Hindlimb muscle (tissue), 1 donor: ENCODE data around the gene GRIA1. TPM values are rescaled to one million over a fixed set of nuclear protein-coding genes. Genes with fewer than 3 reads are reported as not detected.
"Not testable (repeated sequence)": the region's sequence is repeated elsewhere in the genome, so short reads cannot be mapped to it uniquely, and the experiment has no call there.

ENCODE experiments used
- DNase-seq: peaks from one replicate; pipeline ENCODE4 v3.0.0-alpha.2; 2013
- polyA plus RNA-seq: library from polyadenylated mRNA; unstranded; fragments of 120-200 nt; gene quantifications from one replicate; pipeline ENCODE4 v1.2.1, GENCODE V29; 2013; ENCODE audit not compliant: insufficient read length

The GRIA1 gene
- polyA plus RNA-seq, 1 donor, result 0.28 TPM

GRCh38 chr5:153661897-153662296 lies 171.4 kb downstream of the GRIA1 start:
- DNase-seq, result no peak

DNA sequence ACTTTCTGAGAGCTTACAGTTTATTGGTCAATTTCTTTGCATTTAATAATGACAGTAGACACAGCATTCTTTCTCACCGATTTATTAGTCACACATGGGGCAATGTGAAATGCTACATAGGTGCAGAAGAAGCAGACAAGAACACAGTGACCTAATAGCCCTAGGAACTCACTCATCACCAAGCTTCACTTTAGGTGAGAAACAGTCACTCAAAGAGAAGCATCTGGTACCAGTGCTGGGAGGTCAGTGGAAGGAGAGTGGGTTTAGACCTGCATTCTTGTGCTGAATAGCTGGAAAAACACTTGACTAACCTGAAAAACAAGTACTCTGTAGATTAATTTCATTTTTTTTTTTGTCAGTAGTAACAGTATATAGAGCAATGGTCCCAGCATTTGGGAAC lies 179.6 kb downstream of the GRIA1 start:
- no peak for DNase-seq

DNA sequence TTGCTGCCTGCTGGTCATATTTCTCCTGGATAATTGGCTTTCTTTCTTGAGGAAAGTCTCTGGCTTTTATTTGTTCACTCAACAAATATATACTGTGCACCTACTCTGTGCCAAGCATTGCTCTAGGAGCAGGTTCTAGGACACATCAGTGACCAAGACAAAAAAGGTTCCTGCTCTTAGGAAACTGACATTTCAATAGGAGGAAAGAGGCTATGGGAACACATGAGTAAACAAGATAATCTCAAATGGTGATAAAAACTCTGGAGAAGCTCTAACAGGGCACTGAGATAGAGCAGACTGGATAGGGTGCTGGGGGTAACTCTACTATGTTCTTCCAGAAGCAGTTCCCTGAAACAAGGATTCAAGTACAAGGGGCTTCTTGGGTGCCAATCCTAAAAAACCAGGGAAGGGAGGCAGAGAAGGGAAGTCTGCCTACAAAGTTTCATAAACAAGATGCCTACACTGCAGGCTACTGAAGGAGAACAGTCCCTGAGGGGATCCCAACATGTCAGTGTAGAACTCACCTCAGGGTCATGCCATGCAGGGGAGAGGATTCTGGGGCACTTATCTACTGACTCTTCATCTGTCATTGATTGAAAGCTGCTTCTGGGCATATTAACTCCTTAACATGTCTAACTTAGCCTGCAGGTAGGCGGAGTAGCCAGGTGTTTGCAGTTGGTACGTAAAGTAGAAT lies 181.3 kb downstream of the GRIA1 start:
- DNase-seq, result no peak

DNA sequence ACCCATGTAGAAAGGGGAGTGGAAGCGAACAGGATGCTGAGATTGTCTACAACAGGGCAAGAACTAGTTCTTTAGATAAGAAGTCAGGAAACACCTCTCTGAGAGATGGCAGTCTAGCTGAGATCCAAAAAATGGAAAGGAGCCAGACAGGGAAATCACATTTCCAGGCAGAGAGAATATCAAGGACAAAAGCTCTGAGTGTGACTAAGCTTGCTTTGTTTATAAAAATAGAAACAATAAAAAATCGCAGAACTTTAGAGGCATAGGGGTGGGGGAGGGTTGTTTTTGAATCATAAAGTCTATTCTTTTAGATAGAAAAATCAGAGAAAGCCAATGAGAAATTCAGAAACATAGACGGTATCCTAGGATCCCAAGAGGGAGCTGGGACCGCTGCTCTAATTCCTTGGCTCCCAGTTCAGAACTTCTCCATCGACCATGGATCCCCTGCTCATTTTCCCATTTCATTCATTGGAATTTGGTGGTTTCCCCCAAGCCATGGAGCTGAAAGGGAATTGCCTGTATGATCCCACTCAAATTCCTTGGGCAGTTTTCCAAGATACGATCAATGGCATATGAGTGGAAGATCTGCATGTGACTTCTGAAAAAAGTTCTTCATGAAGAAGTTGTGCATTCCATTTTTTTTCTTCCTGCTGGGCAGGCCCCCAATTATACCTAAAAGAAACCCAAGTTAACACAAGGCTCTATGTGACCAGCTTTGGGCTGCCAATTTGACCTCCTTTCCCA lies 182.0 kb downstream of the GRIA1 start:
- DNase-seq, result no peak

- no peak for DNase-seq
Observed at GRCh38 chr5:153674356-153674755, 183.9 kb downstream of the GRIA1 start.

DNA sequence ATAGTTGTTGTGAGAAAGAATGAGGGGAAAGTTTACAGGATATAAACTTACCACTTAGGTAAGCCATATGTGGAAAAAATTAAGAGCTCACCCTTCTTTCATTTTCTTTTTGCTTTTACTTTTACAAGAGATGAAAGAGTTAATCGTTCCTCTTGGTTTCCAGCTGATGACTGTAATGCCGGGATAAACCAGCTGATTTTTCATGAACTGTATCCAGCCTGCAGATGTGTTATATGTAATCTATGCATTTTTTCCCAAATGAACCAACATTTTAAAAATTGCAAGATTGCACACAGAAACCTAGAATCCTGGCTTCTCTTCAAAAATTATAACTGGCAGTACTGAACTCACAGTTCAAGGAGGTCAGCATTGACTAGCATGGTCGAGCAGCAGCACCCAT lies 185.9 kb downstream of the GRIA1 start:
- DNase-seq, result no peak

- DNase-seq, result no peak
Observed at GRCh38 chr5:153676821-153677220, 186.4 kb downstream of the GRIA1 start.

DNA sequence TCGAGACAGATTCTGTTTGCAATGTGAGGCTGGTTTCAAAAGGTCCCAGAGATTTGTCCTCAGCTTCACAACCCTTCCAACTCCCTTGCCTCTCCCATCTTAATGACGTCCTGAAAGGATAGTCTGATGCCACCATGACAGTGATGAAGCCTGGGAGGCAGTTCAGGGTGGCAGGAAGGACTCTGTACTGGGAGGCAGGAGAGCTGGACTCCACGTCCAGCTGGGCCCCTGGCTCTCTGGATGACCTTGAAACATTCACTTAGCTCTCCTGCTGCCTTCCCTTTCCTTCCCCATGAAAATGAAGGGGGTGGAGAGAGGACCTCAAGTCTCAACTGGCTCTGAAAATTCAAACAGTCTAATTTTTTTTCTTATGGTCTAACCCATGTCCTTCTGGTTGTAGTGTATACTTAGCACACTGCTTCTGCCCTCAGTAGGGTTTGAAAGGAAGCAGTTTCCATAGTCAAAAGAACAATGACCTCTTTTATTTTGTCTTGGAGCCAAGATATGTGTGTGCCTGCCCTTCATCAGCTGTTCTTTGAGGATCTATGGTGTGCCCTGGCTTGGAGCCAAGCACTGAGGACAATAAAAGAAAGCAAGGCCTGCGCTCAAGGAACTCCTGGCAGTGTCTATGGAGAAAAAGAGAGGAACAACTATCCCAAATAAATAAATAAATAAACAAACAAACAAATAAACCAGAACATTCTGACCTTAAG lies 188.3 kb downstream of the GRIA1 start:
- no peak for DNase-seq

DNA sequence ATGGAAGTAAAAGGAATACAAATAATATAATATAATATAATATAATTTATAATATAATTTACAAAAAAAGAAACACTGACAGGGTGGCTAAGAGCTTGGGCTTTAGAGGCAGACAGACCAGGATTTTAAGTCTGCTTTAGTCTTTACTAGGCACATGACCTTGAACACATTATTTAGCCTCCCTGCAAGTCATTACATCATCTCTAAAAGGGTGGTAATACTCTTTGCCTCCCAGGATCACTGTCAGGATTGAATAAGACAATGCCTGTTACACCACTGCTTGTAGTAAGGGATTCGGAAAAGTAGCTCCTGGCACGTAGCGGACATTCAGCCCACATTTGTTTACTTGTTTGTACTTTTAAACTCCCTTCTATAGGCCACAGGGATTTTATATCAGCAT lies 199.8 kb downstream of the GRIA1 start:
- DNase-seq, result no peak

DNA sequence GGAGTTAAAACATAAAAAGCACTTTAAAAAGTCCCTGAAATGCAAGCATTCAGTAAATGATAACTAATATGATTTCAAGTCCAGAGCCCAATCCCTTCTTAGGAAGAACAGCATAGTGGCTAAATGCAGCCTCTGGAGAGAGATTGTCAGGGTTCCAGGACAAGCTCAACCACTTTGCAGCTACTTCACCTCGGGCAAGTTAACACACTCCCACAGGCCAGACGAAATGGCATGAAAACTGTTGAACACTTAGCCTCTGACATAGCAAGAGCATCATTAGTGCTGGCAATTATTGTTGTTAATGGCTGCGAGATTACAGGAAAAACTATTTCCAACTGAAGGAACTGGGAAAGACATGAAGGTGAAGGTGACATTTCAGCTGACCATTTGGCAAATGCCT lies 205.8 kb downstream of the GRIA1 start:
- DNase-seq, result no peak

DNA sequence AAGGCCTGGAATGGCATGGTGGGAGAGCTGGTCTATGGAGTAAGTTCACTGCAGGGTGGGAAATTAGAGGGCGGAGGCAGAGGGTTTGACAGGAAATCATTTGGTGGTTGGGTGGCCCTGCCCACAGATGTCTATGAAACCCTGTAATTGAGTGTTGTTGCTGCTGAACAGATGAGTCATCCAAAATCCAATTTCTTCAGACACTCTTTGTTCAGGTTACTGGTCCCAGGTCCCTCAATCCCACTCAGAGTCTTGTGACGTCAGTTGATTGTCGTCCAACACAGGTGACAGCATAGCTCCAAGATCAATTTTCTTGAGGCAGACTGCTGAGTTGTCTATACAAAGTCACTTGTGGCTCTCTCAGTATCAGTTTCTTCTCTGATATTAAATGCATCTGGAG lies 208.6 kb downstream of the GRIA1 start:
- no peak for DNase-seq

DNA sequence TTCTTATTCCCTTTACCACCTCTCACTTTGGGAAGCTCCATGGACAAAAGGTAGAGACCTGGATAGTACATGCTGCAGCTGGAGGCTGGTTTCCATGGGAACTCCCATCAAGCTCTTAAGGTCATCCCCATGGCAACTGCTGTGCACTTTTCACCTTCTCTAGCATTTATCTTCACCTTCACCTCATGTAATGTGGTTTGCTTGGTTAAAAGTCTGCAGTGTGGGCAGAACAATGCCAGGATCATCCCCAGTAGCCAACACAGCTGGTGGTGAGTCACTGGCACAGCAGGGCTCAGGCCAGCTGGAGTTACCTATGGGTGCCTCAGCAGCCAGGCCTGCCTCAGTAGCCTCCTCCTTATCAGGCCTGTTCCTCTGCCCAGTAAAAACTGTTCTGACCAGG lies 210.5 kb downstream of the GRIA1 start:
- no peak for DNase-seq

GRCh38 chr5:153702265-153702664 lies 211.8 kb downstream of the GRIA1 start:
- no peak for DNase-seq

- no peak for DNase-seq
Observed at GRCh38 chr5:153704110-153704509, 213.6 kb downstream of the GRIA1 start.

DNA sequence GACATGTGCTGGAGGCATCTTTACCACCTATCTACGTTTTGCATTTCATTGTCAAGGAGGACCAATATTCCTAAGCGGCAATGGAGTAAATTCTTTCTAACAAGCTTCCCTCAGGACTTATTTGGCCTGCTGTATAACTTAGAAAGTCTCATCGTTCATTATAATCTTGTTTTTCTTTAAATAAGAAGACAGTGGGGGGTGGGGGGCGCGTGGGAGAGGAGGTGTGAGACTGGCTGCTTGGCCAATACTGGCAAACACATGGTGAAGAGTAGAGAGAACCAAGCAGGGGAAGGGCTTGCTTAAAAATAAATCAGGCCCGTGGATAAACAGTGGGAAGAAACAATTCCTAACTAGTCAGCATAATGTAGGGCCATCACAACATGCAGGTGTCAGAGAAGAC lies 217.2 kb downstream of the GRIA1 start:
- no peak for DNase-seq

DNA sequence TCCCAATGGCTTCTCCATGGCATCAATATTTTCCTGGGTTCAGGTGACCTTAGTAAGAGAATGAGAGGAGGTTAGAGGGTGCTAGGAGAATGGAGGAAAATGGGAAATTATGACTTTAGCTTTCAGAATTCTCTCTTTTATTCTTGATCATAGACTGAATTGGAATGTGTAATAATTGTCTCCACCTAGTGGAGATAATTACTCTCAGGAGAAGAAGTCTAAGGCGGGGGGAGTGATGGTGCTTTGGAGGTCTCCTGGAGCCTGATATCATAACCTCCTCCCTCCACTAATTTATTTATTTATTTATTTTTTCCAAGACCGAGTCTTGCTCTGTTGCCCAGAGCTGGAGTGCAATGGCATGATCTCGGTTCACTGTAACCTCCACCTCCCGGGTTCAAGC lies 221.3 kb downstream of the GRIA1 start:
- DNase-seq, result no peak

DNA sequence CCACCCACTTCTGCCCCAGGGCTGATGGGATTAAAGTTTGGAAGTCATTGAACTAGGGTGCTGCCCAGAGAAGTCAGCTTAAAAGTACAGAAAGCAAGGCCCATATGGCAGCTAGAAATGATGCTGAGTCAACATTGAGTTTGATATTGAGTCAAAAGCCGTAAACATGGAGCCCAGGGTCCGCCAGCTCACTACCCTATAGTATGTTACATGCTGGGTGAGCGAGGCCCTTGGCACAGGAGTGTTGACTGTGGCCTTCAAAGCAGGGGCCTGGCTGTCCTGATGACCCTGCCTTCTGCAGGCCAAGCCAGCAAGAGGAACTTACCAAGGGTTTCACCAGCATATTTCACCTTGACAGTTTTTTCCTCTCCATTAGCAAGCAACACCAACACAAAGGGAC lies 222.5 kb downstream of the GRIA1 start:
- no peak for DNase-seq

- DNase-seq, result no peak
Observed at GRCh38 chr5:153713943-153714342, 223.5 kb downstream of the GRIA1 start.

GRCh38 chr5:153714798-153715197 lies 224.3 kb downstream of the GRIA1 start:
- DNase-seq, result no peak

DNA sequence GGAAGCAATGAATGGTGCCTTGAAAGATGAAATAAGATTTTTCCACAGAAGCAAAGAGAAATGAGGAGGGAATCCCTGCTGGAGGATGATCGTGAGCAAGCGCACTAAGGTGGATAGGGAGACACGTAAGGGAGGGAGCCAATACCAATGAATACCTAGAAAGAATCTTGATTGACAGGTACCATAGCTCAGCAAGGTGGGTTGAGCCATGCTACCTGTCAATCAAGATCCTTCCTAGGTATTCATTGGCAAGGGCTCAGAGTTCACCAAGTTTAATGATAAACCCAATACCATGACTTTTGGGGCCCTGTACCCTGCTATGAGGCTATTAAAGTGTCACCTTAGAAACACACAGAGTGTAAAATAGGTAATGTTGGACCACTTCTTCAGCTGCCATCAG lies 226.8 kb downstream of the GRIA1 start:
- DNase-seq, result no peak

GRCh38 chr5:153718713-153719112 lies 228.2 kb downstream of the GRIA1 start:
- DNase-seq, result peak; percentile 12

GRCh38 chr5:153719324-153719723 lies 228.9 kb downstream of the GRIA1 start:
- DNase-seq, result no peak

GRCh38 chr5:153723022-153723610 lies 232.6 kb downstream of the GRIA1 start:
- DNase-seq, result not testable (repeated sequence)
